Measurements from ENCODE around the gene CNTN3.

CNTN3 gene

DNA sequence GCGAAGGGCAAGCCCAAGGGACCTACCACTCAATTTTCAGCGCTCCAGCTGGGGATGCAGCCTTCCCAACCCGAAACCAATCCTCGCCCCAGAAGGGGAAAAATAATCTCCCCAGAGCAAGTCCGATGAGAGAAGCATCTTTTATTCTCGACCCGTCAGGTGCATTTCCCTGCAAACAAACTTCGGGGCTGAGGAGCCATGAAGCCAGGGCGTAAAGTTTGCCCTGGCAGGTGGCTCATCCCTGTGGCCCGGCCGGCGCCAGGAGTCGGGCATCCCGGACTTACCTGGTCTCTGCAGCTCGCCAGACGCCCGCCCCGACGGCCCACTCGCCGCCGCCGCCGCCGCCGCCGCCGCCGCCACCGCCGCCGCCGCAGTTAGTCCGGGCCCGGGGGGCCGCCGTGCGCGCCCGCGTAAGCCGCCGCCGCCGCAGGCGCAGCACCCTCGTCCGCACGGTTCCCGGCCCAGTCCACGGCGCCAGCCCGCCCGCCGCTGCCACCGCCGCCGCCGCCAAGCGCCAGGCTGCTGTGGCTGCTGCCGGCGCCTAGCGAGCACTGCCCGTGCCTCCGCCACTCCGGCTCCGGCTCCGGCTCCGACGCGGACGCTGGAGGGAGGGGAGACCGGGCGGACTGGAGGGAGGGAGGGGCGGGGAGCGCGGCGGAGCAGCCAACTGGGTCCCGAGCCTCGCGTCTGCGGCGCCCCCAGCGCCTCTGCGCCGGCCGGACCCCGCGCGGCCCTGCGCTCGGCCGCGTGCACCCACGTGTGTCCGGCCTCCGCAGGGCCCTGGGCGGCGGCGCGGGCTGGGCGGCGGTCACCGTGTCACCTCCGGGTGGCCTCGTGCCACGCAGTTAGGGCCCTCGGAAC lies at the start of gene CNTN3:
Gene CNTN3, minus strand, starts transcription at position 553 of the 861 bp plus-strand sequence. CDS start 93,547 bp downstream, outside the sequence.
- no peak for DNase-seq (ENCODE audit: low read depth in 2 of 2, low spot score in 1 of 2)

DNA sequence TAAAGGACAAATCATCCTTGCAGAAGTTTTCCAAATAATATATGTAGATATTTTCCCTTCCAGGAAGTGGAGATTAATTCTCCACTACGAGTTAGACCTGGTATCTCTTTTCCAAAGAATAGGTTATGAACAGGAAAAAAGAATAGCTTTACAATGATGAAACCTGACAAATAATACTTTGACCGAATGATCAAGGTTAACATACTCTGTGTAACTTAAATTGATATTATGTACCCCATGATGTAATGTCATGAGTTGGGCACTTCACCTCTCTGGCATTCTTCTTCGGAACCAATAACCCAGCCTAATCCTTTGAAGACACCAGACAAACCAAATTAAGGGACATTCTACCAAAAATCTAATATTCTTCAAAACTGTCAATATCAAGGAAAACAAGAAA lies 48.7 kb upstream of the CNTN3 start:
- DNase-seq (ENCODE audit: low read depth in 2 of 2, low spot score in 1 of 2), result no peak

DNA sequence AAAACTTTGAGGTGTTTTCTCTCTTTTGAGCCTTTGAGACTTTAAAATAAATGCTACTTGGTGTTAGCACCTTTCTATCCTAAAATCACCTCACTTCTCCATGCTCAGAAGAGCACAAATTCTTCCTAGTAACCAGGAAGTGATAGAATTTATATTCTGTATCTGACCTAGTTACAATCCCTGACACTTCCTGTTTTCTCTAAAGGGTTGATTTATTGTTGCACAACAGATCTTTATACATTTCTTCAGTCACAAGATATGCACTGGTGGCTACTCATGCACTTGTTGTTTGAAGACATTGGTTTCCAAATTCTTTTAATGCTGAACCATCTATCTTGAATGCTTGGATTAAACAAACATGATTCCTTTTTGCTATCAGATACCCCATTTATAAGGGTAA lies 47.2 kb upstream of the CNTN3 start:
- no peak for DNase-seq (ENCODE audit: low read depth in 2 of 2, low spot score in 1 of 2)

DNA sequence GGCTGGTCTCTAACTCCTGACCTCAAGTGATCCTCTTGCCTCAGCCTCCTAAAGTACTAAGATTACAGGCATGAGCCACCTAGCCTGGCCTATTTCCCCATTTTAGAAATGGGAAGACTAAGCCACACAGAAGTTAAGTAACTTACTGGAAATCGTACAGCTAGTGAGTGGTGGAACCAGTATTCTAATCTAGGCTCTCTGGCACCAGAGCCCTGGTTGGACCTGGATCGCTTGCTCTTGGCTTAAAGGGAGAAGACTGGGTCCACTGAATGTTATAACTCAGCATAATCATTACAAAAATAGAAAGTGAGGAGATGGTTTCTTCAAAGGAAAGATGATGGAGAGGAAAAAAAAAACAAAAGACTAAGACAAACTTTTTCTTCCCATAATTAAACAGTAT lies 37.4 kb upstream of the CNTN3 start:
- no peak for DNase-seq (ENCODE audit: low read depth in 2 of 2, low spot score in 1 of 2)

DNA sequence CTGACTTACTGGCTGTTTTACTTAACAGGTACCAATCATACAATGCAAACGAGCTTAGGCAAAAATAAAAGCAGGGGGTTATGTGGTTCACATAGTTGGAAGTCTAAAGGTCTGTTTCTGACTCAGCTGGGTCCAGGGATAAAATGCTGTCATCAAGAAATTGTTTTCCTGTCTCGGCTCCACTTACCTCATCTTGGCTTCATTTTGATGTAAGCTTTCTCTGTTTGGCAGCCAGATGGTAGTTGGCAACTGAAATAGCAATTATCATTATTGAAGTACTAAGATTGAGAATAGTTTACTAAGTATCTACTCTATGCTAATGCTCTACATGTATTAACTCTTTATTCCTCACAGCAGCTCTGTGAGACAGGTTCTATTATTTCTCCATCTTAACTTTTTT lies 36.8 kb upstream of the CNTN3 start:
- no peak for DNase-seq (ENCODE audit: low read depth in 2 of 2, low spot score in 1 of 2)

DNA sequence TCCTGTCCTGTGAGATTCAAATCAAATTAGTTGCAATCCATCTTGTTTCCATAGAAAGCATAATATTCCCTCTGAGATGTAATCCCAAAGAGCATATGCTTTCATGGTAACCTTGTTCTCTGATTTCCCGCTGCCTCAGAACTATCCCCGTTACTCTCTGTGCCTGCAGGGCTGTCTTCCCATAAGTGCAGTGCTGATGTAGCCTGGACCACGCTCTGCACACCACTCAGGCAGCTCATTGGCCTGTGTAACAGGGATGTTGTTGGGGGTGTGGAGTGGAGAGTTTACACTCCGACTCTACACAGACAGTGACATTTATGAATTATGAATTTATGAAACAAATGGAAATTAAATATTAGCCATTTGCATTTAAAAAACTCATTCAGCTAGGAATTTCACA lies 33.6 kb upstream of the CNTN3 start:
- DNase-seq (ENCODE audit: low read depth in 2 of 2, low spot score in 1 of 2), result no peak

DNA sequence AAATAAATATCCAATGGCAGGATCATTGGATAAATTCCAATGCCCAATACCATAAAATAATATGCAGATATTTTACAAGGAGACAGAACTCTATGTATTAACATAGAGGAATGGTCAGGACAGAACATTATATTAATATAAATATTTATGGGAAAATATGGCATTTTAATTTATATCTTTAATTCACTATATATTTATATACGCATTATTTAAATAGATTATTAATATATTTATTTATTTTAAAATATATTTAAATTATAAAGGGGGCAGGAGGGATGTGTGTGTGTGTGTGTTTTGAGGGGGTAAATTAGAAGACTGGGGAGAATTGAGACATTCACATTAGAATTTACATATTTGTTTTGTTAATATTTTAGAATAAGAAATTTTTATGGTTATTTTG lies 31.6 kb upstream of the CNTN3 start:
- no peak for DNase-seq (ENCODE audit: low read depth in 2 of 2, low spot score in 1 of 2)

DNA sequence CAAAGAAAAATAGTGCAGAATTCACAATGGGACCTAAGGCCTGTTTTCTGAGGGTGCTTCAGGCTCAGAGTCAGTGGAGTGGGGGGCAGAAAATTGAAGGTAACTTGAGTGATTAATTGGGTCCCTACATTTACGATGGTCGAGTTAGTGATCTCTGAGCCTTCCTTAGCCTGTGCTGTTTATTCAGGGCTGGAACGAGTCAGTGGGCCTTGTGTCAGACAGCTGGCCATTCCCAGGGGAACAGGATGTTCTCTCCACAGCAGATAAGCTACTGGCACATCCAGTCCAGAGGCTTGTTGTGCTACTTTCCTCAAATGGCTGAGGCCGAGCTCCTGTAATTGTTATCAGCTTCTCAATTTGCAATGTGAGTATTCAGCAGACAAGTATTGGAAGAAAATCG lies 29.2 kb upstream of the CNTN3 start:
- no peak for DNase-seq (ENCODE audit: low read depth in 2 of 2, low spot score in 1 of 2)

DNA sequence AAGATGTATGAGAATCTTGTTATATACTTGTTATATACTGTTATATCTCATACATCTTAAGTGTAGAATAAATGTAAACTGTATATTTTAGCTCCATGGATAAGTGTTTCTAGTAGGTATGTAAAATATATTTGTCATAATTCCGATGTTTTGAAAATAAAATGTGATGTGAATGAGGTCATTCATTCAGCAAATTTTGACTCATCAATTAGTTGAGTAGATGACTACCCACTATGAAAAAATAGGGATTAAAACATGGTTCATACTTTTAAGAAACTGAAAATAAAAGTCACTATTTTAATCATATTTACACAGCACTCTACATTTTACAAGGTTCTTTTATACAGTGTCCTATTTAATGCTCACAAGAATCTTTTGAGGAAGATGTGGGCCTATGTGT lies 28.4 kb upstream of the CNTN3 start:
- no peak for DNase-seq (ENCODE audit: low read depth in 2 of 2, low spot score in 1 of 2)

DNA sequence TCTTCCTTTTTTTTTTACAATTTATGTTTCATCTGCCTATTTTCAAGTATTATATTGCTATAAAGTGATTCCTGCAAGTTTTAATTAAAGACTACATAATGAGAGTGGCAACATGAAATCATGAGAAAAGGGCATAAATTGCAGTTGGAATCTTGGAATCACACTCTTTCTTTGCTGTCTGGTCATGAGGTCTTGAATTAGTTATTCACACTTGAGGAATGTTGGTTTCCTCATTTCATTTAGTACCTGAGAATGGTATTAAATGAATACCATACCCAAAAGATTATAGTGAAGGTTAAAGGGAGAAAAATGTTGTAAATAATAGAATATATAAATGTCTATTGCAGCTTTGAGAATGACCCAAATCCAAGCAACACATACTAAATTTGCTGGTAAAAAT lies 25.8 kb upstream of the CNTN3 start:
- DNase-seq (ENCODE audit: low read depth in 2 of 2, low spot score in 1 of 2), result no peak

DNA sequence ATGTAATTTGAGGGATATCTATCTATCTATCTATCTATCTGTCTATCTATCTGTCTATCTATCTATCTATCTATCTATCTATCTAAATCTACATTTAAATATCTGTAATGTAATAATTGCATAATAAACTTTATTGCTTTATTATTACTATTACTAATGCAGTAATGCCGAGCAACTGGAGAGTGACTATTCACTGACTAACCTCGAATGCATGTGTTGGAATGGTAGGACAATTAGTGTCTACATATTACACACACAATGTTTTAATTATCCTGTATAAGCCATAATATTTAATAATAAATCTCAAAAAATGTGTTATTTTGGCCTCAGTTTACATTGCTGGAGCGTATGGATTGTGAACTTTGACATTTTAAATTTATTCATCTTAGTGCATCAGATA lies 25.2 kb upstream of the CNTN3 start:
- no peak for DNase-seq (ENCODE audit: low read depth in 2 of 2, low spot score in 1 of 2)

DNA sequence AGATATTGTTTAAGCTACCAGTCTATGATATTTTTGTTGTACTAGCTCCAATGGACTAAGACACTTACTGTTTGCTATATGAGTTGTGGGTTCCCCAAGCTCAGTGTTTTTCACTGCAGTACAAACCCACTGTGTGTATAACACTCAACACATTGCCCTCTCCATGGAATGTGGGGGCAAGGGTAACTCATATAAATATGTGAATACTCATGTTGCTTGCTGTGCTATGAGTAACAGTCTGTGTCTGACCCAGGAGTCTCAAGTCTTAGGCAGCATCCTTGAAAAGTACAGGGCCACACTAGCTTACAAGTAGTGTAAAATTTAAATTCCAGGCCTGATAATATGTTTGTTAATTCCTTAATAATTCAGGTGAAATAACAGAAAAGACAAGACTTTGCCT lies 22.5 kb upstream of the CNTN3 start:
- DNase-seq (ENCODE audit: low read depth in 2 of 2, low spot score in 1 of 2), result no peak

DNA sequence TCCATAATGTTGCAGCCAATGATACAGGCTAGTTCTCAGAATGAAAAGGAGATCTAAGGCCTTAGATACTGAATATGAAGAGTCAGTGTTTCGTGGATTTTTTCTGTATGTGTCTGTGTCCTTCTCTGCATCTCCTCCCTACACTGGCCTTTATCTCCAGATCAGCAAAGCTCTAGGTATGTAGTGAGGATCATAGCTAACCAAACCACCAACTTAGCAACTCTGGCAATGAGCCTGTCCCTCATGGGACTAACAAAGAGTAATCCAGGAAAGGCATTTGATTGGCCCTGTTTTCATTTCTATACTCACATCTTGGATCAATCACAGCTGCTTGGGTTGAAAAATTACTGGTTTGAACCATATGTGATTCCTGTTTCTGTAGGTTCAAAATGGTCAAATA lies 18.6 kb upstream of the CNTN3 start:
- DNase-seq (ENCODE audit: low read depth in 2 of 2, low spot score in 1 of 2), result no peak

DNA sequence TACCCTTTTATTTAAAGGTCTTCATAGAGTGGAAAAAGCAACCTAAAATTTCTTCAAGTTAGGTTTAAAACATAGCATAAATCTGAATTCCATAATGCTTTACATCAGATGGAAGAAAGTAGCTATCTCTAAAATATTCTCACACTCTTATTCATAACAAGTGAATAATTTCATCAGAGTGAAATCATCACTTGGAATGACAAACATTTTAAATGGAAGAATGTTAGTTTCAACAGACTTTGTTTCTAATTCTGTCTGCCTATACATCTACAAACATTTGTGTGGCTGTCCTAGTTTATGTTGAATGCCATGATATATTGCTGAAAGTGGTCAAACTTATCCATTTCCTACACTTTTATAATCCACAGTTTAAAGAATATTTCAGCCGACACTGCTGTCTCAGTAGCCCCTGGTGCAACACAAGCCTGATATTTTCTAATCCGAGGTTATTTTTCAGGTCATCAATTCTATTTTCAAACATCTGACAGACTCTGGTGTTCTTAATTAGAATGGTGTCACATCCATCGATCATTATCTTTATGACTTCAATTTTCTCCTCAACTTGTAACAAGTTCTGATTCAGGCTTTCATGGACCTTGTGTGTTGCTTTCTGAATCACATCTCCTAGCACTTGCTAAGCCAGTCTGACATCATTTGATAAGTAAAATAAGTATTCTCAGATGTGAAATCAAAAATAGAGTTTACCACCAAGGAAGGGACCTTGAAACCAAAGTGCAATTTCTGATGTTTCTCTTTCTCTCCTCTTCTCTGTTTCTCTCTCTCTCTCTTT lies 17.1 kb upstream of the CNTN3 start:
- DNase-seq (ENCODE audit: low read depth in 2 of 2, low spot score in 1 of 2), result no peak

DNA sequence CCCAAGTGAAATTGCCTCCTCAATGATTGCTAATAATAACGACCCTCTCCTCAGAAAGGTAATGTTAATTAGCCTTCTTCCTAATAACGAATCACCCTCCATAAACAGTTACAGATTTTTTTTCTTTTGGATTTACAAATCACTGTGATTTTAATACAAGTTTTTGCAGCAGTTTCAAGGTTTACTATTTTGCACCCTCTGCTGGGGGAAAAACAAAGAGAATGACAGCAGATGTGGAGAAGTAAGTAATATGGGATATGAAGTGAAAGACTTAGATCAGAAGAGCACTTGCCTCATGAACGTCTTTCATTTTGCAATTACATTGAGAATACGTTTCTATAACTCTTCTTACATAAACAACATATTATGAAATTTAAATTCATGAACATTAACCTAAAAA lies 16.1 kb upstream of the CNTN3 start:
- DNase-seq (ENCODE audit: low read depth in 2 of 2, low spot score in 1 of 2), result no peak

DNA sequence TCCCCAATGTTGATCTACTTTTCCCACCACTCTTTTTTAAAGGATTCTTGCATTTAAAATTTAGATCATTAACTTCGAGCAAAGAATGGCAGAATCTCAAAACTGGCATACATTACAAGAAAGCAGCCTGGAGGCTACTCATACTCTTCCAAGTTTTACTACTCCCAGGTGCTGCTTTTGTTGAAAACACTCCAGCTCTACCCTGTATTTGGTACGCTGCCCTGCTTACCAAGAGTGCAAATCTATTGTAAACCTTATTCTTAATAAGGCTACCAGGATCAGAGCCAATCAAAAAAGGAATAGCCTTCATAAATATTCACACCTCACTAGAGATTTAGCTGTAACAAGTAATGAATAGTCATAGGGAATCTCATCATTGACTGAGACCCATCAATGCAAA lies 11.6 kb upstream of the CNTN3 start:
- DNase-seq (ENCODE audit: low read depth in 2 of 2, low spot score in 1 of 2), result no peak

DNA sequence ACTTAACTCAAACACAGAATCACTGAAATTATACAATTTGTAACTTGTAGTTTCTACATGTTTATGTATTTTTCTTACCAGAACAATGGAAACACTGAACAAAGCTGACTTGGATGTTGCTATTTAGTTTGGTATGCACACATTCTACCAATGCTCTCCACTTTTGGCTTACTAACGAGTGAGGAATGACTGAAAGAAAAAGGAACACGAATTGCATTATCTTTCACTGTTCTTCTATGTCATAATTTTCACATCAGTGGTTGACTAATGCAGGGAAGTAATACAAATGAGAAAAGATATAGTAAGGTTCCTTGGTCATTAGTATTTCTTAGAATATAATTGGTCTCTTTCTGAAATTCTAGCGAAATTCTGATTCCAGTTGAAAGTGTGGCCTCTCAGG lies 9.8 kb upstream of the CNTN3 start:
- DNase-seq (ENCODE audit: low read depth in 2 of 2, low spot score in 1 of 2), result no peak

DNA sequence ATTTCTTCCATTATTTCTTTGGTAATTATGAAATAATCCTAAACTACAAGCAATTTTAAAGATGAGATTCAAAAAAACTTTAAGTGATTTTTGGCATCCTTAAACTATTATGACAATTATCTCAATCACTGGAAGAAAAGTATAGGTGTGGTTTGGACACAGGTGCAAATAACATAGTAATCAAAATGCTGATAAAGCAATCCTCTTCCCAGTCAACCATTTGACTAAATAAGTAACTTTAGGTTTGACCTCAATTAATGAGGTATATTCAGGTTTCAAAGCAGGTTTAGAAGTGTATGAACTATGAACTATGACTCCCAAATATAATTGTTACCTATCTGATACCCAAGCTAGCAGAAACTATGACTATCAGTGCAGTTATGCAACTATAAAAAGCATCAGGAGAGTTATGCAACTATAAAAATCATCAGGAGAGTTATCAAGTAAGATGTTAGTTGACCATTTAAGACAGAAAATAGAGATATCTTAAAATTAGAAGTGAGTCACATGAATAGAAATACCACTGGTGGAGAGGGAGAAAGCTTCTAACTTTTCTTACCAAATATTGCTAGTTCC lies 8.9 kb upstream of the CNTN3 start:
- DNase-seq (ENCODE audit: low read depth in 2 of 2, low spot score in 1 of 2), result no peak

DNA sequence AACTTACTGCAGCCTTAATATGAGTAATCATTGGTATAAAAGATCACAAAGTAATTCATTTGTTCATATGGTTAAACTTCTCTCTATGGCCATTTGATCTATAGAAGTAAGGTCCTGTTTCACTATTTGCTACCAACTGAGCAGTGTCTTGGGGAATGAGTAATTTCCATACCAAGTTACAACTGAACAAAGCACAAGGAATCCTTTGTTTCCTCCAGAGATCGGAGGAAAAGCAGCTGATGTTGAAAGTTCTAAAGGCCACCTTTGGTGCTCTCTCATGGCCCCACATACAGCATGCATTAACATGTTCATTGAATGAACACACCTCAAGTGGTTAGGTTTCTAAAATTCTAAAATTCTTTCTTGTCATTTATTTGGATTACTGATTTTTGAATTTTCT lies 7.1 kb upstream of the CNTN3 start:
- DNase-seq (ENCODE audit: low read depth in 2 of 2, low spot score in 1 of 2), result no peak

DNA sequence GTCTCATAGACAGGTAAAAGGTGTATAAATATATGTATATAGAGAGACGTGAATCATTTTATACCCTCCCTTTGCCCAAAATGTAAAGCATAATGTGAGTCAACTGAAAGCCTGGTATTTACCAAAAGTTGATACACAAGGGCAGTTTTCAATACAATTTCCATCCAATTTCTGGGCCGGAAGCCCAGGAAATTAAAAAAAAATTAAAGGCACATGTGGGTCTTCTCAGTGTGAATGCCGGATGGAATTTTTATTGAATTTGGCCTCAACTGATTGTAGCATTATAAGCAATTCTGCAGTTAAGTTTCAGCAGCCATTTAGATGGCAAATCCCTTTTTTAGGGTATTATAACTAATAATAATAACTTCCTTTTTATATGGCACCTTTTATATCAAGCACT lies 3.3 kb upstream of the CNTN3 start:
- no peak for DNase-seq (ENCODE audit: low read depth in 2 of 2, low spot score in 1 of 2)

DNA sequence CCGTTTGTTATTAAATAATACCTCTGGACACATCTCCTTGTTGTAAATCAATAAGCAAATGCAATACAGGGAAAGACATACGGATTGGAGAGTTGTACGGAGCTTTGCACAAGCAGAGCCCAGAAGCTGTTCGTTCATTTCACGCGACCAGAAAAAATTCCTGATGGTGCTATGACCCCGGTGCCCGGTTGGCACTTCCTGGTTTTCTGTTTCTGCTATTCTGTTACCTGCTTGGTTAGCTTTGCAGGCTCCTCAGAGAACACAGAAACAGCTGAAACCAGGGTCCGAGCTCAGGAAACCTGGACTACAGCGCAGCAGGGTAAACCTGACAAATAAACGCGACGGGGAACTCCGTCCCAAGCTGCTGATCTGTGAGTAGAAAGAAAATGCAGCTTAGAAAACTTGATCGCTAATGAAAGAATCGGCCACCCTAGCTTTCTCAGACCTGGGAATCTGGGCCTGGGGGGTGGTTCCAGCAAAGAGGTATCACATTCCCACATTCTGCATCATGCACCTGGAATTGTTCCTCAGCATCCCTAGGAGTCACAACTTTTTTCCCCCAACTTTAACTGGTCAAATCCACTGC lies 845 bp downstream of the CNTN3 start:
- DNase-seq (ENCODE audit: low read depth in 2 of 2, low spot score in 1 of 2), result no peak

DNA sequence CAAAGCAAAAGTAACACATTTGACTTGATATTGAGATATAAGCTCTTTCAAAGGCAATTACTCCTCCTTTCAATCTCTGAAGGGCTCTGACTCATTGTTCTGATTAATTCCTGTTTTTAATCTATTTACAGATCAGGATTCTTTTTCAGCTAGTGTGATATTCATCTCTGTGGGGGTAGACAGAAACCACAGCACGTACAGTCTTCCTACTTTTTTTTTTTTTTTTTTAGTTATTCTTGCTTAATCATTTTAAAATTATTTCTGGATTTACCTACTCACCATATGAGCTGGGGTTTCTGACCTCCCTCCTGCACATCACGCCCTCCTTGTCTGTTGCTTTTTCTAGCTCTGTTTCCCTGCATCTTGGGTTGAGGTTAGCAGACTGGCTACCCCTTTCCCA lies 1.4 kb downstream of the CNTN3 start:
- DNase-seq (ENCODE audit: low read depth in 2 of 2, low spot score in 1 of 2), result no peak

Measured in stimulated activated CD8-positive, alpha-beta memory T cell treated with anti-CD3 and anti-CD28 coated beads, Interleukin-4, amount 100 ng/mL, for 1 hour (primary cell).